Bronchial epithelial cell (primary cell): Measurements from ENCODE around the gene ZNF232. TPM values are rescaled to one million over a fixed set of nuclear protein-coding genes. Genes with fewer than 3 reads are reported as not detected.
"Not testable (repeated sequence)": the region's sequence is repeated elsewhere in the genome, so short reads cannot be mapped to it uniquely, and the experiment has no call there.

Experiments used
- DNase-seq: peaks from one replicate; pipeline ENCODE4 v3.0.0-alpha.2; 2010; ENCODE audit warnings: low read depth
- FAIRE-seq: peaks from 2 replicates; lab custom pipeline; 2011; peaks lifted over from hg19 to GRCh38; lab: Jason Lieb, UNC
- H3K27me3 ChIP-seq: 2 replicates; pipeline ENCODE4 v1.5.1; 2011; ENCODE audit warnings: low read length; ENCODE audit not compliant: control insufficient read depth, insufficient read depth
- H3K36me3 ChIP-seq: 2 replicates; pipeline ENCODE4 v1.5.1; 2011; ENCODE audit warnings: low read length; ENCODE audit not compliant: control insufficient read depth, insufficient read depth
- H3K4me3 ChIP-seq: 2 replicates; pipeline ENCODE4 v1.5.1; 2011; ENCODE audit warnings: mild to moderate bottlenecking, low read depth, low read length, control low read depth
- CTCF ChIP-seq: IDR thresholded peaks from 2 replicates; pipeline ENCODE4 v1.5.1; 2011; ENCODE audit warnings: mild to moderate bottlenecking, moderate library complexity, low read length, control low read depth, inconsistent platforms; ENCODE audit not compliant: insufficient read depth, severe bottlenecking
- total RNA-seq: library from RNA; depleted of rRNA; stranded (reverse); fragments of >200 nt; gene quantifications from 2 replicates; pipeline ENCODE4 v1.2.1, GENCODE V29; 2014

Gene ZNF232
- total RNA-seq, 1 donor from 2014 or later: 10.0 TPM

GRCh38 chr17:5126719-5127488 is 15.2 kb upstream of the ZNF232 start:
- peaks cover 5% of the 10 kb centered on the region for H3K27me3 ChIP-seq
- H3K36me3 ChIP-seq: no peaks in the 10 kb centered on the region
- H3K4me3 ChIP-seq: no peak overlapping the region
- DNase-seq: no peak
- FAIRE-seq: no peak
- TF ChIP-seq CTCF: no peak

GRCh38 chr17:5124896-5125295 is 13.2 kb upstream of the ZNF232 start:
- H3K4me3 ChIP-seq, H3K36me3 ChIP-seq, DNase-seq, FAIRE-seq, H3K27me3 ChIP-seq: not testable (repeated sequence)

GRCh38 chr17:5124125-5124760 is 12.6 kb upstream of the ZNF232 start:
- not testable (repeated sequence) for DNase-seq, H3K4me3 ChIP-seq

GRCh38 chr17:5123343-5124124 is 11.9 kb upstream of the ZNF232 start:
- H3K4me3 ChIP-seq: no peak overlapping the region
- DNase-seq: no peak

More at GRCh38 chr17:5124125-5124760, 12.6 kb upstream of the ZNF232 start:
- not testable (repeated sequence) for H3K27me3 ChIP-seq, H3K36me3 ChIP-seq, FAIRE-seq

GRCh38 chr17:5122586-5123342 is 11.1 kb upstream of the ZNF232 start:
- peak overlapping the region; percentile 19 for H3K4me3 ChIP-seq
- no peak for DNase-seq
- H3K36me3 ChIP-seq: no peaks in the 10 kb centered on the region
- FAIRE-seq: no peak
- H3K27me3 ChIP-seq: peaks cover 7% of the 10 kb centered on the region
- no peak for TF ChIP-seq CTCF

More at GRCh38 chr17:5123343-5124124, 11.9 kb upstream of the ZNF232 start:
- H3K27me3 ChIP-seq: peaks cover 5% of the 10 kb centered on the region
- H3K36me3 ChIP-seq: no peaks in the 10 kb centered on the region
- TF ChIP-seq CTCF: no peak
- peak; percentile 92 for FAIRE-seq

- H3K4me3 ChIP-seq, DNase-seq, H3K36me3 ChIP-seq, H3K27me3 ChIP-seq: not testable (repeated sequence)
- FAIRE-seq: peak; percentile 36
Measured at GRCh38 chr17:5122056-5122455, 10.4 kb upstream of the ZNF232 start.
